Measurements from ENCODE around the gene MAPK4. TPM values are rescaled to one million over a fixed set of nuclear protein-coding genes. Genes with fewer than 3 reads are reported as not detected.

MAPK4 gene
- total RNA-seq, 3 donors from 2014 or later: 0.64 to 1.9 (median 1.3) TPM

DNA sequence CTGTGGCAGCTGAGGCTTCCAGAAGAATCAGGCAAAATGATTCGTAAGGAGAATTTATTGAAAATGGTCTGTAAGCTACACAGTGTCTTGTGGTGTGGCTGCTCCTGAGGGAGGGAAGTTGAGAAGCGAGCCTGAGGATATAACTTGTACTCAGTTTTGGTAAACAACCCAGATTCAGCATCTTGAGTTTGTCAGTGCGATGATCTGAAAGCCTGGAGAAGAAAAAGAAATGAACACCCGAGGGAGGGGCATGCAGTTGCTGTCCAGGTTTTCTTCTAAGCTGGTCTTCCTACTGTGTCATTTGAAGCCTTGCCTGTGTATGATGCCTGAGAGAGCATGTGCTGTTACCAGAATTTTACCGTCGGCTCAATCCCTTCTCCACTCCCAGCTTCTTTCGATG, 87.3 kb downstream of the MAPK4 start:
- H3K27ac ChIP-seq: no peak overlapping the region
- no peaks in the 10 kb centered on the region for H3K27me3 ChIP-seq
- TF ChIP-seq CTCF (IDR thresholded peaks at IDR 0.05) (no peak), POLR2A (IDR thresholded peaks at IDR 0.05) (no peak), POLR2AphosphoS5 (IDR thresholded peaks at IDR 0.05) (no peak)
- no peaks in the 10 kb centered on the region for H3K4me1 ChIP-seq
- intact Hi-C loops (cut with DNase I; ENCODE audit: low total_unique reads): no loop called here
- no peak overlapping the region for H3K4me3 ChIP-seq
- no peaks in the 10 kb centered on the region for H3K36me3 ChIP-seq
- H3K9me3 ChIP-seq: no peaks in the 10 kb centered on the region
- DNase-seq (ENCODE audit: low spot score in 2 of 2): no peak

DNA sequence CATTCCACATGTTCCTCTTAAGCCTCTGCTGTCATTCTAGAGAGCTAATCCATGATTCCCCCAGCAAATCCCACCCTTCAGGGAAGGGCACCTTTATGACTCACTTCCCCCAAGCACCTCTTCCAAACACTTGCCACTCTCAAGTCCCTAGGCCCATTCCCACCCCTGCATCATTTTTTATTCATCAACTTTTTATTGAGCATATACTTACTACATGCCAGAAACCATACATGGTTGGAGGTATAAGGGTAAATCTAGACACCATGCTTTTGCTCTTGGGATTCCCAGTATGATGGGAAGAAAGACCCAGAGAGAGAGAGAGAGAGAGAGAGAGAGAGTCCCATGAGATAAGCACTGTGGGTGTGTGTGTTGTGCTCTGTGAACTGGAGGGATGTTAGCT, 87.9 kb downstream of the MAPK4 start:
- Histone ChIP-seq H3K9me3 (no peaks in the 10 kb centered on the region), H3K4me3 (no peak overlapping the region), H3K27me3 (no peaks in the 10 kb centered on the region), H3K4me1 (no peaks in the 10 kb centered on the region), H3K36me3 (no peaks in the 10 kb centered on the region), H3K27ac (no peak overlapping the region)
- DNase-seq (ENCODE audit: low spot score in 2 of 2): no peak
- TF ChIP-seq POLR2AphosphoS5 (IDR thresholded peaks at IDR 0.05) (no peak), POLR2A (IDR thresholded peaks at IDR 0.05) (no peak), CTCF (IDR thresholded peaks at IDR 0.05) (no peak)
- intact Hi-C loops (cut with DNase I; ENCODE audit: low total_unique reads): no loop called here

DNA sequence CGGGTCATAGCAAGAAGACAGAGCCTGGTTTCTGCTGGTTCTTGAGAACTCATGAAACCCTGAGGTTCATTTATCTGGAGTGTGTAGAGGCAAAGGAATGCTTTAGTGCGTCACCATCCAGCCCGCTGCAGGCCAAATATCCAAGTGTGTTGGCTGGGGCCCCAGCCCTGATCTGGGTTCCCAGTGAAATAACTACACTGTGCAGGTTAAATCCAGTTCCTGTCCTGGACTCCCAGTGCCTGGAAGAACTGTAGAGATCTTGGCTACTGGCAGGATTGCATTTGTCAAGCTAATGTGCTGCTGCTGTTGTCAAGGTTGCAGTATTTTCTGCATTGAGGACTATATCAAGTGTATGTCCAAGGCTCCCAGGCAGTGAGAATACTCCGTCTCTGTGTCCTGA, 89.9 kb downstream of the MAPK4 start:
- no peaks in the 10 kb centered on the region for H3K27me3 ChIP-seq
- no peaks in the 10 kb centered on the region for H3K36me3 ChIP-seq
- DNase-seq (ENCODE audit: low spot score in 2 of 2): peak; percentile 60 to 77
- intact Hi-C loops (cut with DNase I; ENCODE audit: low total_unique reads): no loop called here
- H3K9me3 ChIP-seq: no peaks in the 10 kb centered on the region
- TF ChIP-seq CTCF (IDR thresholded peaks at IDR 0.05): no peak
- peak in 1 of 3 donors; percentile 17 for TF ChIP-seq POLR2AphosphoS5 (IDR thresholded peaks at IDR 0.05)
- no peak for TF ChIP-seq POLR2A (IDR thresholded peaks at IDR 0.05)
- H3K27ac ChIP-seq: peak overlapping the region in 1 of 2 donors; percentile 55
- no peaks in the 10 kb centered on the region for H3K4me1 ChIP-seq
- no peak overlapping the region for H3K4me3 ChIP-seq

- DNase-seq (ENCODE audit: low spot score in 2 of 2): peak in 1 of 2 donors; percentile 43
These were observed 91.4 kb downstream of the MAPK4 start for GRCh38 chr18:50651334-50651733.

GRCh38 chr18:50653402-50654093, 93.7 kb downstream of the MAPK4 start:
- no peaks in the 10 kb centered on the region for H3K36me3 ChIP-seq
- H3K9me3 ChIP-seq: no peaks in the 10 kb centered on the region
- no peaks in the 10 kb centered on the region for H3K4me1 ChIP-seq
- DNase-seq (ENCODE audit: low spot score in 2 of 2): no peak
- no peak for TF ChIP-seq POLR2AphosphoS5 (IDR thresholded peaks at IDR 0.05)
- no peak for TF ChIP-seq POLR2A (IDR thresholded peaks at IDR 0.05)
- TF ChIP-seq CTCF (IDR thresholded peaks at IDR 0.05): no peak
- H3K27me3 ChIP-seq: no peaks in the 10 kb centered on the region
- no peak overlapping the region for H3K4me3 ChIP-seq
- no peak overlapping the region for H3K27ac ChIP-seq
- intact Hi-C loops (cut with DNase I; ENCODE audit: low total_unique reads): no loop called here

More at GRCh38 chr18:50651334-50651733, 91.4 kb downstream of the MAPK4 start:
- no peaks in the 10 kb centered on the region for H3K36me3 ChIP-seq
- TF ChIP-seq POLR2A (IDR thresholded peaks at IDR 0.05) (no peak), POLR2AphosphoS5 (IDR thresholded peaks at IDR 0.05) (peak in 1 of 3 donors; percentile 24)
- H3K27ac ChIP-seq: no peak overlapping the region
- intact Hi-C loops (cut with DNase I; ENCODE audit: low total_unique reads): no loop called here
- H3K4me3 ChIP-seq: no peak overlapping the region
- no peaks in the 10 kb centered on the region for H3K9me3 ChIP-seq
- H3K4me1 ChIP-seq: no peaks in the 10 kb centered on the region
- no peaks in the 10 kb centered on the region for H3K27me3 ChIP-seq

All from breast epithelium (tissue), 4 donors.